Inferior parietal cortex (tissue), 1 donor: Measurements from ENCODE around the gene DNMT3B.
"Not testable (repeated sequence)": the region's sequence is repeated elsewhere in the genome, so short reads cannot be mapped to it uniquely, and the experiment has no call there.

Experiments
- DNase-seq: peaks from one replicate; pipeline ENCODE4 v3.0.0-alpha.2; 2016; ENCODE audit errors: extremely low spot score

Gene DNMT3B

DNA sequence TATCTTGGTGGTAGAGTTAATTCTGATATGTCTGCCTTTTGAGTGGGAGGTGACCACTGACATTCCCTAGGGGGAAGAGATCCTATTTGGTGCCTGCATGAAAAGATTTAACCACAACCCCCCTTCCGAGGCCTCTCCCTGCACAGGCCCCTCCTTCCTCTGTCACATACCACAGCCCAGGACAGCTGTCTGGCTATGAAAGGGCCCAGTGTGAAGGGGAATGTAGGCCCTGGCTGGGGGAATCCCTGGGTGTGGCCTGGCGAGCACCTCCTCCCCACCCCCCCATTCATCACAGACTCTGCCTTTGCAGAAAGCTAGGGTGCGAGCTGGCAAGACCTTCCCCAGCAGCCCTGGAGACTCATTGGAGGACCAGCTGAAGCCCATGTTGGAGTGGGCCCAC, 30.1 kb downstream of the DNMT3B start:
- no peak for DNase-seq

DNA sequence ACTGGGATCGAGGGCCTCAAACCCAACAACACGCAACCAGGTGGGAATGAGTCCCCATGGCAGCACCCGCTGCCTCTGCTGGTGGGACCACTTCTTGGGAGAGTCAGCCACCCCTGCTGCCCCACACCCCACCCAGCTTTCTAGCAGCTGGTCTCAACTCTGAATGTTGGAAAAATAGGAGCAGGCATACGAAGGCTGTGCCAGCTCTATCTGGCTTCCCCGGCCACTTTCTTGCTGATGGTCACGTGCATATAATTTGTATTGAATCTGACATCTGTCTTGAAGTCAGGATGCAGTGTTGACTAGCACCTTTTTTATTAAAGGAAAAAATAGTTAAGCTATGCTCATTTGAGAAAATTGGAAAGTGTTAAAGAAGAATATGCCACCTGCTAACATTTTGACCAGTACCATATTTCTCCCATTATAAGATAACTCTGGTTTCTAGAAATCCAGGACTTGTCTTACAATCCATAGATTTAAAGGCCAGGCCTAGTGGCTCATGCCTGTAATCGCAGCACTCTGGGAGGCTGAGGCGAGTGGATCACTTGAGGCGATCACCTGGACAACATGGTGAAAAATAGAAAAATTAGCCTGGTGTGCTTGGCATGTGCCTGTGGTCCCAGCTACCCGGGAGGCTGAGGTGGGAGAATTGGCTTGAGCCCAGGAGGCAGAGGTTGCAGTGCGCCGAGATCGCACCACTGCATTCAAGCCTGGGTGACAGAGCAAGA, 30.7 kb downstream of the DNMT3B start:
- no peak for DNase-seq

DNA sequence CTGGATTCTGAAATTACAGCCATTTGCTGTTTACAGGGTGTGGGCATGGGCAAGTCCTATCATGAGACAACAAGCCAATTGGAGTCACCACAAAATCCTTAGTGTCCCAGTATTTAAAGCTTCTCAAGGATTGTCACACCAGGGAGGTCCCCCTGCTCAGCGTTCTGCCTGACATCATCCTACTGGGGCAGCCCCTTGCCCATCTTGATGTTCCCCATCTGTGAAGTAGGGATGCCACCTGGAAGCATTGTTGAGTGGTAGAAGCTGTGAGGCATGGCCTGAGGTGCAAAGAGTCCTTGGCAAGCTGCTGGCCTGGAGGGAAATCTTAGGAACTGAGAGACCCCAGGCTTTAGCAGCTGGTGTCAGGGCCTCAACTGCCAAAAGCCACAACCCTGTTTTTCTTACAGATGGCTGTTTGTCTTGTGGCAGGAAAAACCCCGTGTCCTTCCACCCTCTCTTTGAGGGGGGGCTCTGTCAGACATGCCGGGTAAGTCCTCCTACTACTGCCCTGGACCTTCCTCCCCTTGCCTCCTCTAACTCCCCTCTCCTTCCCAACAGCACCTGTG, 34.3 kb downstream of the DNMT3B start:
- DNase-seq = no peak

DNA sequence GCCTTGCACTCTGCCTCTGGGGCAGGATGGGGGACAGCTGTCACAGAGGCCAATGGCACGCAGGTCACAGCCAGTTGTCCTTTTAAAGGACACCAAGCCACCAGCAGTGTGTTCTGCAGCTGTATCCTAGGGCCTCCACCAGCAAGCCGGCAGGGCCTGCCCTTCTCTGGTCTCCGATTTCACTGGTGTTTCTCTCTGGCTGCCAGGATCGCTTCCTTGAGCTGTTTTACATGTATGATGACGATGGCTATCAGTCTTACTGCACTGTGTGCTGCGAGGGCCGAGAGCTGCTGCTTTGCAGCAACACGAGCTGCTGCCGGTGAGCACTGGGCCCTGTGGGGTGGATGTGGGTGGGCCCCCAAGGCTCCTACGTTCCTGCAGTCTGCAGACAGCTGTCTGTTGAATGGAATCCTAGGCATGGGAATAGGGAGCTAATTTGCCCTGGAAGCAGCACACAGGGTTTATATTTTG, 34.8 kb downstream of the DNMT3B start:
- DNase-seq = no peak

DNA sequence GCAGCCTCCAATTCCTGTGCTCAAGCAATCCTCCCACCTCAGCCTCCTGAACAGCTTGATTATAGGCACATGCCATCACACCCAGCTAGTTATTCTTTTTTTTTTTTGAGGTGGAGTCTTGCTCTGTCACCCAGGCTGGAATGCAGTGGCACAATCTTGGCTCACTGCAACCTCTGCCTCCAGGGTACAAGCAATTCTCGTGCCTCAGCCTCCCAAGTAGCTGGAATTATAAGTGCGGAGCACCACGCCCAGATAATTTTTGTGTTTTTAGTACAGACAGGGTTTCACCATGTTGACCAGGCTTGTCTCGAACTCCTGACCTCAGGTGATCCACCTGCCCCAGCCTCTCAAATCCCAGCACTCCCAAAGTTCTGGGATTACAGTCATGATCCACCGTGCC, 35.4 kb downstream of the DNMT3B start:
- DNase-seq = not testable (repeated sequence)

DNA sequence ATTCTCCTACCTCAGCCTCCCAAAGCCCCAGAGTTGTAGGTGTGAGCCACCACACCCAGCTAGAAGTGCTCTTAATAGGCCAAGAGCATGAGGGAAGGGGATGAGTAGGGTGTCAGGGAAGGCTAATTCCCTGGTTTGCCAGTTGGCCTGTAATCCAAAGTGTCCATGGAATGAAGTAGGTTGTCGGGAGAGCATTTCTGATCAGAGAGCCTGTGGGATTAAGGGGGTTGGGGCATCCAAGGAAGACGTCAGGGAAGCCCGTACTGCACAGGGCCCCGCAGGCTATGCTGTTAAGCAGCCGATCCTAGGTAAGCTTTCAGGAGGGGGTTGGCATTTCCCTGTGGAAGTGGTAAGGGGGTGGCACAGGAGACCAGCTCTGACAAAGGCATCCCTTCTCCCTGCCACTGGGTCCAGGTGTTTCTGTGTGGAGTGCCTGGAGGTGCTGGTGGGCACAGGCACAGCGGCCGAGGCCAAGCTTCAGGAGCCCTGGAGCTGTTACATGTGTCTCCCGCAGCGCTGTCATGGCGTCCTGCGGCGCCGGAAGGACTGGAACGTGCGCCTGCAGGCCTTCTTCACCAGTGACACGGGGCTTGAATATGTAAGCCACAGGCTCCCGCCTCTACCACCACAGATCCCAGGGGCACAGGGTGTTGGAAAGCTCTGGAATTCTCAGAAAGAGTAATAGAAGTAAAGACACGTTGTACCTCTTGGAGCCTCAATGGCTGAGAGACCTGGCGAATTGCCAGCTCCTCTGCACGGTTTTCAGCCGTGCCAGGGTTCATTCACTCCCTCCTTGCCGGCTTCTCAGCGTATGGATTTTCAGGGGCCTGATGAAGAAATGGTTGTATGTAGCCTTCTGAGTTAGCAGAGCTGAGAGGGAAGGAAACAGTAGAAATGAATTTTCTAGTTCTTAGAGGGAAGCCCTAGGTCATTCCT, 36.1 kb downstream of the DNMT3B start:
- no peak for DNase-seq

DNA sequence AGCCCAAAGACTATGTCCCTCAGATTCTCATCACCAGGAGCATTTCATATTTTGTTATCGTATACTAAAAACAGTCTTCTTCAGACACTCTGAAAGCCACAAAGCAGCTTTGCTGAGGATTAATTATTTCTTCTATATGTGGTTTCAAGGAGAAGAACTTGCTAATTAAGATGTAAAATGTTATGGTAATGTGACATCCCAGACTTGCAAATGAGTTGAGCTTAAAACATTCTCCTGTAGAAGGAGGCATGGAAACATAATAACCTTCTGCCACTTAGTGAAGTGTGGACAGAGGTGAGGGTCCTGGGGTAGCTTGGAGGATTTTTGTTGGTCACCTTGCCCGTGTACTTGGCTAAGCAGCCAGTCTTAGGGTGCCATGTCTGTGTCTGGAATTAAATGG, 40.9 kb downstream of the DNMT3B start:
- DNase-seq = no peak

DNA sequence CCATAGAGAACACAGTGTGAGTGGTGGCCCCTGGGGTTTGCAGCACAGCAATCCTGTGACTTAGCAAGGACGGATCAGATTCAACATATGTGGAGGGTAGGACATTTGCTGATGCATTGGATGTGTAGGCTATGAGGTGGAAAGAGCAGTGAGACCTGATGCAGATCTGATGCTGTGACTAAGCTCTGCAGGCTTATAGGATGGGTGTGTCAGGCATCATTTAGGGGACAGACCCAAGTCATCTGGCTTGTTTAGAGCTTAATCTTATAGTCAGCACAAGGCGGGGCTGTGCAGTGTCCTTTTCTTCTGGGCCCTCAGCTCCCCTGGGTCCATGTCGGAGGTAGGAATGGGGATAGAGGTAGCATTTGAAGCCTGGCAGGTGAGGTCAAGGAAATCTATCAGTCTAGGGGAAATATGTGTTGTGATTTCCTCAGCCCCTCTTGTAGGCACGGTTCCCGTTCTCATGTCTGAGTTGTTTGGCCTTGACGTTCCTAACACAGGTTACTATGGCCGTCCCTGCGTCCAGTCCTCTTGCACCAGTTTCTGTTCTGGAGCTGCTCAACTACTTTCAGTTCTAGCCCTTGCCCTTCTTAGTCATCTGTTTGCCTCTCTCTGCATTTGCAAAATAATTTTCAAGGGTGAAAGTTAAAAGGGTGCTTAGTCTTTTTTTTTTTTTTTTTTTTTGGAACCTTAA, 42.0 kb downstream of the DNMT3B start:
- no peak for DNase-seq

DNA sequence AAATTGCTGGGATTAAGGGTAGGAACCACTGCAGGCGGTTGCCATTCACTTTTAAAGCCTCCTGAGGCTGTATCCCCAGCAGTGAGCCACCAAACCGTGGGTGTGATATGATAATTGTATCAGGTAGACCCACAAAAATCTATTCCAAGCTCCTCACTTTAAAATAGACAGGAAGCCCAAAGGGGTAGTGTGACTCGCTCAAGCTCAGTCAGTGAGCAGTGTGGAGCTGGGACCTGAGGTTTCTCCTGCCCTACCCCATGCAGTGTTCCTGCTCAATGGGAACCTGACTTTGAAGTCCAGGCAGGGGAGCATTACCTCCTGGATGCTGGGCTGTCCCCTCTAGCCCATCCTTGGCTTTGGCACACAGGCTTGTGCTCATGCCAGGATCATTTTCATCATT, 42.6 kb downstream of the DNMT3B start:
- no peak for DNase-seq

DNA sequence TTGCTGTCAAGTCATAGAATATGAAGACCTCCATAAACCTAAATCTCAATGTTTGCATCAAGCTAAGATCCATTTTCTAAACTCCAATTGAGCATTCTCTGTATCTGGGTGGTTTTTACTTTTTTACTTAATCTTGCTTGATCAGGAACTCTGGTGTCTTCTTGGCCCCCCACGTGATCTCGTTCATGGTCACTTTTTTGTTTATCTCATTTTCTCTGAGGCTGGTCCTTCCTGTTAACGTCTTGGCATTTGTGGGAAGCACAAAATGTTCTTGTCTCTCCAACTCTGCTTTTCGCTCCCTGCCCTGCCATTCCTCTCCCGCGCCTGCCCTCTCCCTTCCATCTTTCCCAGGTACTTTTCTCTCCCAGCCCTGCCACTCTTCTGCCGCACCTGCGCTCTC, 43.5 kb downstream of the DNMT3B start:
- no peak for DNase-seq

DNA sequence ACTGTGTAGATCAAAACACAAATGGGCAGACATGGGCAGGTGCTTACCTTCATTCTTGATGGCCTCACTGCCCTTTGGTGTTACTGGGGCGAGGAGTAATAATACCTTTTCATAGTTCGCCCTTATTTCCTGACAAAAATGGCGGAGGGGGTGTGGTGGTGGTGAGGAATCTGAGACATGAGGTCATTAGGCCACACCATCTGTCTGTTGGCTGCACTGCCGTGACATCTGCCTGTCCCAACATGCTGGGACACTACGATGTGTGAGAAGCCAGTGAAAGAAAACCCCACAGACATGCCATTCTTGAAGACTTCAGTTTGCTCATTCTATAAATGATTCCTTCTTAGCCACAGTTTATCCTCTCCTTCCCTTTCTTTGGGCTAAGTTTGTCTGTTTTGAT, 44.2 kb downstream of the DNMT3B start:
- no peak for DNase-seq

DNA sequence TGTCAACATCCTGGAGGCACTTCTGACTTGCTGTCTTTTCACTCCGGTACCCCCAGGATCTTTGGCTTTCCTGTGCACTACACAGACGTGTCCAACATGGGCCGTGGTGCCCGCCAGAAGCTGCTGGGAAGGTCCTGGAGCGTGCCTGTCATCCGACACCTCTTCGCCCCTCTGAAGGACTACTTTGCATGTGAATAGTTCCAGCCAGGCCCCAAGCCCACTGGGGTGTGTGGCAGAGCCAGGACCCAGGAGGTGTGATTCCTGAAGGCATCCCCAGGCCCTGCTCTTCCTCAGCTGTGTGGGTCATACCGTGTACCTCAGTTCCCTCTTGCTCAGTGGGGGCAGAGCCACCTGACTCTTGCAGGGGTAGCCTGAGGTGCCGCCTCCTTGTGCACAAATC, 45.5 kb downstream of the DNMT3B start:
- no peak for DNase-seq

DNA sequence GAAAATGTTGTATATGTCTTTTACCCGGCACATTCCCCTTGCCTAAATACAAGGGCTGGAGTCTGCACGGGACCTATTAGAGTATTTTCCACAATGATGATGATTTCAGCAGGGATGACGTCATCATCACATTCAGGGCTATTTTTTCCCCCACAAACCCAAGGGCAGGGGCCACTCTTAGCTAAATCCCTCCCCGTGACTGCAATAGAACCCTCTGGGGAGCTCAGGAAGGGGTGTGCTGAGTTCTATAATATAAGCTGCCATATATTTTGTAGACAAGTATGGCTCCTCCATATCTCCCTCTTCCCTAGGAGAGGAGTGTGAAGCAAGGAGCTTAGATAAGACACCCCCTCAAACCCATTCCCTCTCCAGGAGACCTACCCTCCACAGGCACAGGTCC, 46.3 kb downstream of the DNMT3B start:
- no peak for DNase-seq

DNA sequence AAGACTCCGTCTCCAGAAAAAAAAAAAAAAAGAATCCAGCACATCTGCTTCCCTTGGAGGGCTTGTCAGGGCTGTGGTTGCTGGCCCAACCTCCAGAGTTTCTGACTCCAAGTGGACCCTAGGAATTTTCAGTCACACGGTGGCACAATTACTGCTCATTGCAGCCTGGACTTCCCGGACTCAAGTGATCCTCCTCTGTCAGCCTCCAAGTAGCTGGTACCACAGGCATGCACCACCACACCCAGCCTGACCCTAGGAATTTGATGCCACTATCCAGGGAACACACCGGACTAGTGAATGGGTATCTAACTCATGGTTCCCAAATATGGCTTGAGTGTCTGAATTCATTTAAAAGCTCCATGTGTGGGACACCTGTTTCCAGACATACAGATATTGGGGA, 47.7 kb downstream of the DNMT3B start:
- no peak for DNase-seq

DNA sequence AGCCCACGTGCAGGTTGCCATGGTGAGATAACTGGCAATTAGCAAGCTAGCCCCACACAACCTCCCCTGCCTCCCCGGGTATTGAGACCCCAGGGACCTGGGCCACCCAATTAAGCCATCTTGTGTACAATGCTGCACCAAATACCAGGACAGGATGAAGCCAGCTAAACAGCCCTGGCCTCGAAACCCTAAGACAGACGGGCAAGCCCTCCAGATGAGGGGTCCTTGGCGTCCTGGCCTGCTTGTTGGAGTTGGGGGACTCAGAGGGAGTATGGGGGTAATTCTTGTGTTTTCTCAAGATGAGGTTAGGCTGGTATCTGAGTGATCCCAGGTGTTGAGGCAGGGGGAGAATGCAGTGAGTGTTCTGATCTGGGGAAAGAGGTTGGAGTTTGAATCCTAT, 48.8 kb downstream of the DNMT3B start:
- no peak for DNase-seq

DNA sequence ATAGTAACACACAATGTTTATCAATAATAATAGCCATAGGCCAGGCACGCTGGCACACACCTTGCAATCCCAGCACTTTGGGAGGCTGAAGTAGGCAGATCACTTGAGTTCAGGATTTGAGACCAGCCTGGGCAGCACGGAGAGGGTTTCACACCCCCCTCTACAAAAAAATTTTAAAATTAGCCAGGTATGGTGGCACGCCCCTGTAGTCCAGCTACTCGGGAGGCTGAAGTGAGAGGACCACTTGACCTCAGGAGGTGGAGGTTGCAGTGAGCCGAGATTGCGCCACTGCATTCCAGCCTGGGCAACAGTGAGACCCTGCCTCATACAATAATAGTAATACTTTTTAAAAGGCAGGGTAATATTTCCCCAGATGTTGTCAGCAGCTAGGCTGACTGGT, 49.7 kb downstream of the DNMT3B start:
- DNase-seq = no peak

DNA sequence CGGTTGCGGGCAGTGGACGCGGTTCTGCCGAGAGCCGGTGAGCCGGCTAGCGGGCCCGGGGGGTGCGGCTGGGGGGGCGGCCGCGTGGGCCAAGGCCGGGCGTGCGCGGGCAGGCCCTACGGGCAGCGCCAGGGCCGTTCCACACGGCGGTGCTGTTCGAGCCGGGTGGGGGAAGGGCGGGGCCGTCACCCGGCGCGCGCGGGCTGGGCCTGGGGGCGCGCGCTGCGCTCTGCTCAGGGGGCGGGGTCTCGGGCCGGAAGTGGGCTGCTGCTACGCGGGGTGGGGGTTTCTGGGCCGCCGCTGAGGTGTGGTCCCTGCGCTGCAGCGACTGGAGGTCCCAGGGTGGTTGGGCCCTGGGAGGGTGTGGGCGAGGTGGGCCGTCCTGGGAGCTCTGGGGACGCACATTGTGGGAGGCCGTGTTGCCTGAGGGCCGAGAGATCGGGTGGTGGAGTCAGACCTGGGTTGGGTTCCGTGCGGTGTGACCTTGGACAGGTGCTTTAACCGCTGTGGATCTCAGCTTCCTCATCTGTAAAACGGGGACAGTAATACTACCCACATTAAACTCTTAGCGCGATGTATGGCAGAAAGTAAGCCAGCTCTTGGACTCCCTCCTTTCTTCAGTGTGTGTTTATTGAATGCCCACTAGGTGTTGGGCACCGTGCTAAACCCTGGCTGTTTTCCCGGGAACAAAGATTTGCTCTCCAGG, 58.0 kb downstream of the DNMT3B start:
- no peak for DNase-seq

DNA sequence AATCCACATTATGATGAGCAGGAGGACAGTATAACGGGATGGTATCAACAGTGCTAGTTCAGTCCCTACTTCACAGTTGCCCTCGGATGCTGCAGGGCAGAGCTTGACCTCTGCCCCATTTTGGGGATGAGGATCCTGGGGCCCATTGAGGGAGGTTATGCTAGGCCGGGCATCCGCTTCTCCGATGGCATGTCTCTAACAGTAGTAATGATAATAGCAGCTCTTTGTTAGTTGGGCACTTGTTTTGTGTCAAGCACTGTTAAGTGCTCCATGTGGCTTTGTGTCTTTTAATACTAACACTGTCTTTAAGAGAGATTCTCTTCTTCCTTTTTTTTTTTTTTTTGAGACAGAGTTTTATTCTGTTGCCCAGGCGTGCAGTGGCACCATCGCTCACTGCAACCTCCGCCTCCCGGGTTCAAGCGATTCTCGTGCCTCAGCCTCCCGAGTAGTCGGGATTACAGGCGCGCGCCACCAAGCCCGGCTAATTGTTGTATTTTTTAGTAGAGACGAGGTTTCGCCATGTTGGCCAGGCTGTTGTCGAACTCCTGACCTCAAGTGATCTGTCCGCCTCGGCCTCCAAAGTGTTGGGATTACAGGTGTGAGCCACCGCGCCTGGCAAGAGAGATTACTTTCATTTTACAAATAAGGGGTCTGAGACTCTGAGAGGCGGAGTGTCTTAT, 58.7 kb downstream of the DNMT3B start:
- no peak for DNase-seq

DNA sequence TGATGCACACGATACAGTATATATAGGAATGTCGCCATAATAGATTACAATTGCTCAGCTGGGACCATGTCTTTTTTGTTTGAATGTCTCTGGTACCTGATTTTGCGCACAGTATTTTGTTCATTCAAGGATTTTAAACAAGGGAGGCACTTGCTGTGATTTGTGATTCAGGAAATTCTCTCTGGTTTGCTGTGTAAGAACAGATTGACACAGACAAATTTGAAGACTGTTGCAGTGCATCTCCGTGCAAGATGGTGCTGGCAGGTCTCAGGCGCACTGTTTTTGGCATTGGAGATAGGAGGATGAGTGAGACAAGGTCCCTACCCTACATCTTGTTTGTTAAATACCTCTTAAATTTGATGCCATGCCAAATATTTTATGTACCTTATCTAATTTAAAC, 60.0 kb downstream of the DNMT3B start:
- no peak for DNase-seq

DNA sequence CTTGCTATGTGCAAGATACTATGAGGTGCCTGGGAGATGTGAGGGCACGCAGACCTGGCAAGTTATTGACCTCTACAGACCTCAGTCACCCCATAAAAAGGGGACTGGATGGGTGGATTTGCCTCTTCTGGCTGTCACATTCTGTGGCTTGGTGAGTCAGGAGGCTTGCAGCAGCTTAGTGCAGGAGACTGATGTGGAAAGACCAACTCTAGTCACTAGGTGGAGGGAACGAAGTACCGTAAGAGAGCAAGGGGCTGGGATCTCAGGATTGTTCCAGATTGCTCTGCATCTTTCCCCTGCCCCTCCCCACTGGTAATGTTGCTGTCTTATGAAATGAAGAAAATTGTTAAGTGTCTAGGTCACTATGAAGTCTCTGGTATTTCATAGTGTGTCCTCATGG, 60.9 kb downstream of the DNMT3B start:
- DNase-seq = no peak
